HUES48 (cell line): ENCODE measurements around the gene GNAT1.

Experiments
- H3K27ac ChIP-seq: one replicate; pipeline ENCODE4 v1.7.0; 2013; ENCODE audit warnings: low read depth, low read length, inconsistent platforms
- H3K27me3 ChIP-seq: 2 replicates; pipeline ENCODE4 v1.6.1; 2013; ENCODE audit warnings: mild to moderate bottlenecking, low read length; ENCODE audit not compliant: control insufficient read depth, insufficient read depth
- H3K36me3 ChIP-seq: 2 replicates; pipeline ENCODE4 v1.6.1; 2013; ENCODE audit warnings: low read length; ENCODE audit not compliant: control insufficient read depth, insufficient read depth
- H3K4me1 ChIP-seq: 2 replicates; pipeline ENCODE4 v1.6.1; 2013; ENCODE audit warnings: mild to moderate bottlenecking, low read length; ENCODE audit not compliant: control insufficient read depth, insufficient read depth
- H3K4me3 ChIP-seq: 2 replicates; pipeline ENCODE4 v1.5.1; 2013; ENCODE audit warnings: mild to moderate bottlenecking, low read depth, low read length
- H3K9ac ChIP-seq: 2 replicates; pipeline ENCODE4 v1.6.1; 2013; ENCODE audit warnings: mild to moderate bottlenecking, low read depth, low read length, moderate library complexity
- H3K9me3 ChIP-seq: 2 replicates; pipeline ENCODE4 v1.6.1; 2013; ENCODE audit warnings: low read length; ENCODE audit not compliant: control insufficient read depth, insufficient read depth

GNAT1 gene

GRCh38 chr3:50182533-50183099 is 8.8 kb upstream of the GNAT1 start:
- peaks cover 45% of the 10 kb centered on the region for H3K36me3 ChIP-seq
- H3K4me1 ChIP-seq, result no peaks in the 10 kb centered on the region
- no peak overlapping the region for H3K9ac ChIP-seq
- no peak overlapping the region for H3K27ac ChIP-seq
- H3K4me3 ChIP-seq, result no peak overlapping the region
- no peaks in the 10 kb centered on the region for H3K9me3 ChIP-seq
- H3K27me3 ChIP-seq, result no peaks in the 10 kb centered on the region

- no peaks in the 10 kb centered on the region for H3K27me3 ChIP-seq
- H3K4me1 ChIP-seq, result no peaks in the 10 kb centered on the region
- H3K27ac ChIP-seq, result no peak overlapping the region
- H3K9me3 ChIP-seq, result no peaks in the 10 kb centered on the region
- H3K36me3 ChIP-seq, result peaks cover 50% of the 10 kb centered on the region
- no peak overlapping the region for H3K9ac ChIP-seq
- H3K4me3 ChIP-seq, result no peak overlapping the region
Observed at GRCh38 chr3:50183755-50184154, 7.7 kb upstream of the GNAT1 start.

- Histone ChIP-seq H3K4me1 (no peaks in the 10 kb centered on the region), H3K9me3 (no peaks in the 10 kb centered on the region), H3K4me3 (no peak overlapping the region), H3K27ac (no peak overlapping the region), H3K36me3 (peaks cover 50% of the 10 kb centered on the region), H3K27me3 (no peaks in the 10 kb centered on the region), H3K9ac (no peak overlapping the region)
Observed at GRCh38 chr3:50184242-50184978, 7.0 kb upstream of the GNAT1 start.

GRCh38 chr3:50185230-50185629 is 6.2 kb upstream of the GNAT1 start:
- Histone ChIP-seq H3K9me3 (no peaks in the 10 kb centered on the region), H3K27me3 (no peaks in the 10 kb centered on the region), H3K36me3 (peaks cover 50% of the 10 kb centered on the region), H3K27ac (no peak overlapping the region), H3K4me1 (no peaks in the 10 kb centered on the region), H3K4me3 (no peak overlapping the region), H3K9ac (no peak overlapping the region)

- H3K9me3 ChIP-seq, result no peaks in the 10 kb centered on the region
- no peaks in the 10 kb centered on the region for H3K27me3 ChIP-seq
- no peak overlapping the region for H3K9ac ChIP-seq
- H3K4me1 ChIP-seq, result no peaks in the 10 kb centered on the region
- H3K27ac ChIP-seq, result no peak overlapping the region
- peaks cover 47% of the 10 kb centered on the region for H3K36me3 ChIP-seq
- no peak overlapping the region for H3K4me3 ChIP-seq
Observed at GRCh38 chr3:50186096-50186495, 5.3 kb upstream of the GNAT1 start.

- Histone ChIP-seq H3K27ac (no peak overlapping the region), H3K4me3 (no peak overlapping the region), H3K27me3 (no peaks in the 10 kb centered on the region), H3K9ac (no peak overlapping the region), H3K4me1 (peaks cover 5% of the 10 kb centered on the region; the same call in 1 of the 2 replicates), H3K9me3 (no peaks in the 10 kb centered on the region), H3K36me3 (peaks cover 40% of the 10 kb centered on the region)
Observed at GRCh38 chr3:50187750-50188149, 3.7 kb upstream of the GNAT1 start.

- H3K4me1 ChIP-seq, result peaks cover 6% of the 10 kb centered on the region; the same call in 1 of the 2 replicates
- no peak overlapping the region for H3K9ac ChIP-seq
- peaks cover 7% of the 10 kb centered on the region; the same call in 1 of the 2 replicates for H3K27me3 ChIP-seq
- no peak overlapping the region for H3K4me3 ChIP-seq
- H3K9me3 ChIP-seq, result no peaks in the 10 kb centered on the region
- peaks cover 34% of the 10 kb centered on the region for H3K36me3 ChIP-seq
- no peak overlapping the region for H3K27ac ChIP-seq
Observed at GRCh38 chr3:50189274-50189673, 2.1 kb upstream of the GNAT1 start.

GRCh38 chr3:50189989-50190388 is 1.4 kb upstream of the GNAT1 start:
- Histone ChIP-seq H3K36me3 (peaks cover 27% of the 10 kb centered on the region), H3K4me3 (no peak overlapping the region), H3K9me3 (no peaks in the 10 kb centered on the region), H3K27ac (no peak overlapping the region), H3K9ac (no peak overlapping the region), H3K4me1 (peaks cover 6% of the 10 kb centered on the region; the same call in 1 of the 2 replicates), H3K27me3 (peaks cover 9% of the 10 kb centered on the region; the same call in 1 of the 2 replicates)

- Histone ChIP-seq H3K4me1 (peaks cover 6% of the 10 kb centered on the region; the same call in 1 of the 2 replicates), H3K9me3 (no peaks in the 10 kb centered on the region), H3K27ac (no peak overlapping the region), H3K27me3 (peaks cover 9% of the 10 kb centered on the region; the same call in 1 of the 2 replicates), H3K36me3 (peaks cover 8% of the 10 kb centered on the region), H3K9ac (no peak overlapping the region), H3K4me3 (no peak overlapping the region)
Observed at GRCh38 chr3:50192124-50192523, 714 bp downstream of the GNAT1 start.

- peaks cover 4% of the 10 kb centered on the region for H3K36me3 ChIP-seq
- H3K4me1 ChIP-seq, result peaks cover 6% of the 10 kb centered on the region; the same call in 1 of the 2 replicates
- H3K9ac ChIP-seq, result no peak overlapping the region
- peaks cover 9% of the 10 kb centered on the region; the same call in 1 of the 2 replicates for H3K27me3 ChIP-seq
- no peak overlapping the region for H3K27ac ChIP-seq
- H3K4me3 ChIP-seq, result no peak overlapping the region
- H3K9me3 ChIP-seq, result no peaks in the 10 kb centered on the region
Observed at GRCh38 chr3:50192689-50193141, 1.3 kb downstream of the GNAT1 start.

GRCh38 chr3:50193286-50193685 is 1.9 kb downstream of the GNAT1 start:
- Histone ChIP-seq H3K36me3 (peaks cover 2% of the 10 kb centered on the region), H3K9me3 (no peaks in the 10 kb centered on the region)

More at GRCh38 chr3:50193286-50193685, 1.9 kb downstream of the GNAT1 start:
- no peak overlapping the region for H3K9ac ChIP-seq
- H3K27ac ChIP-seq, result no peak overlapping the region
- no peak overlapping the region for H3K4me3 ChIP-seq
- peaks cover 9% of the 10 kb centered on the region; the same call in 1 of the 2 replicates for H3K27me3 ChIP-seq
- peaks cover 6% of the 10 kb centered on the region; the same call in 1 of the 2 replicates for H3K4me1 ChIP-seq
